GM18526 (cell line): ENCODE measurements around the gene PLEKHG4B.

Source experiments
- POLR2A ChIP-seq: IDR thresholded peaks from 3 replicates; pipeline ENCODE4 v1.6.1; 2011; ENCODE audit not compliant: insufficient read length; ENCODE audit errors: extremely low read depth

The PLEKHG4B gene

DNA sequence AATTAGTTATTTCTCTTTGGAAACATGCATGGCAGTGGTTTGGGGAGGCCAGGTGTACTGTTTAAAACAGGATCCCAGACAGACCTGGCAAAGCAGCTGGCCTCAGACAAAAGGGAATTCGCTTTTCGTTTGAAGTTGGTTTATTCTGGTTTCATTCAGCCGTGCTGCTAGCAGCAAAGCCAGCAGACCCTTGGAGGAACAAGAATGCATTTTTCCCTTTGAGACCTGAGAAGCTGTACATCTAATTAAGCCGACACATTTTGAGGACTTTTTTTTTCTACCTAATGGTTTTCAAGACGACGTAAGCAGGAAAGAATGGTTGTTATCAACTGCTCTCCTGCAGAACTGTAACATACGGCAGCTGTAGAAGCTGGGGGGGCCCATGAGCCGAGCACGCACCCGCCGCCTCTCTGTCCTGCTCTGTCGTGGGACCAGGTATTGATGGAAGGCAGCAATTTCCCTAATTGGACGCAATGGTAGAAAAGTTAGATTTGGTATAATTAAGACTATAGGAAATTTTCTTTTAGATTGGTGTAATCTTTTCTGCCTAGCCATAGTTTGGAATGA, 13.6 kb downstream of the PLEKHG4B start:
- no peak for TF ChIP-seq POLR2A

- no peak for TF ChIP-seq POLR2A
Measured at GRCh38 chr5:106587-106986, 14.6 kb downstream of the PLEKHG4B start.

DNA sequence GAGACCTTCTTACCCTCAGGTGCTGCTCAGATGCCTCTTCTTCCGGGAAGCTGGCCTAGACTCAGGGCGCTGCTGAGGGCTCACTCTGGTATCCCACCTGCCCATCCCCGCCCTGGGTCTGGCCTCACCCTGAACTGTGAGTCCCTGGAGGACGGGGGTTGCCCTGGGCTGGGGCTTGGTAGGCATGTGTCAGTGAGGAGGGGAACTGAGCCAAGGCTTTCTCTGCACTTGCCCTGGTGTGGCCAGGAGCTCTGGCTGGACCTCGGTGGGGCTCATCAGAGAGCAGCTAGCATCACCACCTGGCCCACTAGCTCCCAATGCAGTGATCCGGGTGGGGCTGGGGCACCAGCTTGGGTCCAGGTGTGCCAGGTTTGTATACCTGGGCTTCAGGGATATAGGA, 15.6 kb downstream of the PLEKHG4B start:
- no peak for TF ChIP-seq POLR2A

DNA sequence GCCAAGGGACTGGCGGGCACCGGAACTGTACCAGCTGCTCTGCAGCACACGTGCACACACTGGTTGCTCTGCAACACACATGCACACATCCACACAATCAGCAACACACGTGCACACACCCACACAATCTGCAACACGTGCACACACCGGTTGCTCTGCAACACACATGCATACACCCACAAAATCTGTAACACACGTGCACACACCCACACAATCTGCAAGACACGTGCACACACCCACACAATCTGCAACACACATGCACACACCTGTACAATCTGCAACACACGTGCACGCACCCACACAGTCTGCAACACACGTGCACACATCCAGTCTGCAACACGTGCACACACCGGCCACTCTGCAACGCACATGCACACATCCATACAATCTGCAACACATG, 17.9 kb downstream of the PLEKHG4B start:
- TF ChIP-seq POLR2A = no peak

- no peak for TF ChIP-seq POLR2A
Measured at GRCh38 chr5:110270-110888, 18.4 kb downstream of the PLEKHG4B start.

DNA sequence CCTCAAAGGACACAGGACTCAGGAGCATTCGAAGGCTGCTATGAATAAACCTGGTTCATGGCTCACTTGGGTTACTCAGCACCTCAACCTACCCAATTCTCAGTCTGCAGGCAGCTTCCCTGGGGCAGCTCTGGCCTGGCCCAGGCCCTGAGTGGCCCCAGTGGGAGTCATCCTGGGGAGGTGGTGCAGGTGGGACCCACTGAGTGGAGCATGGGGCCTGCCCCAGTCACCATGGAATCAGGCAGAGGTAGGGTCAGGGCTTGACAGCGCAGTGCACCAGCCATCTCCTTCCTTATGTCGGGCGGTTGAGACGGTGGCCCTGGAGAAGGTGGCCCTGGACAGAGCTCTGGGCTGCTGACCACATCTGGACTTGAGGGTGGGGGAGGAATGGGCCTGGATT, 19.2 kb downstream of the PLEKHG4B start:
- TF ChIP-seq POLR2A = no peak

- no peak for TF ChIP-seq POLR2A
Measured at GRCh38 chr5:119486-120097, 27.6 kb downstream of the PLEKHG4B start.

DNA sequence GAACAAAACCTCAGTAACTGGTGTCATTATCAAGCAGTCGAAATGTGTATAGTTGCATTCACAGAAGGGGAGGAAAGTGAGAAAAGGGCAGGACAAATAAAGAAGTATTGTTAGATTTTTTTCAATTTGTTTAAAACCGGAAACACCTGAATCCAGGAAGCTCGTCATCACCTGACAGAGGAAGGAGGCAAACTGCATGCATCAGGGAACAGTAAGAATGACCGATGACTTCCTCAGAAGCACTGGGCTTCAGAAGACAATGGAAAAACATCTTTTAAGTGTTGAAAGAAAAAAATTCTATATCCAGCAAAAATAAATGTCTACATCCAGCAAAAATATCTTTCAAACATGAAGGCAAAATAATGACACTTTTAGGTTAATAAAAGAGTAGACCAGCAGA, 29.5 kb downstream of the PLEKHG4B start:
- no peak for TF ChIP-seq POLR2A

GRCh38 chr5:125815-126214, 33.8 kb downstream of the PLEKHG4B start:
- no peak for TF ChIP-seq POLR2A

GRCh38 chr5:126806-127205, 34.8 kb downstream of the PLEKHG4B start:
- TF ChIP-seq POLR2A = no peak

- no peak for TF ChIP-seq POLR2A
Measured at GRCh38 chr5:127886-128285, 35.9 kb downstream of the PLEKHG4B start.

- no peak for TF ChIP-seq POLR2A
Measured at GRCh38 chr5:128446-128845, 36.5 kb downstream of the PLEKHG4B start.

DNA sequence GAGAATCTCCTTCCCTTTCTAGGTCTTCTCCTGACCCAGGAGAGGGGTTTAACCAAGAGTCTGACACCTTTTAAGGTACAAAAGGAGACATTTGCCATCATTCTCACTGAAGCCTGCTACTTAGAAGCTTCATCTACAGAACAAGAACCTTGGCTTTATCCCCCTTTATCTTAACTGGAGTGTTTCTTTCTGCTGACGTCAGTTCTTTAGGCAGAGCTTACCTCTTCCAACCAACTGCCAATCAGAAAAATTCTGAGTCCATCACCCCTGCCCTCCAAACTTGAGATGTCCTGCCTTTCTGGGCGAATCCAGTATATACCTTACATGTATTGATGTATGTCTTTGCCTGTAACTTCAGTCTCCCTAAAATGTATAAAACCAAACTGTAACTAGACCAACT, 37.2 kb downstream of the PLEKHG4B start:
- no peak for TF ChIP-seq POLR2A

GRCh38 chr5:129820-130219, 37.9 kb downstream of the PLEKHG4B start:
- no peak for TF ChIP-seq POLR2A

- no peak for TF ChIP-seq POLR2A
Measured at GRCh38 chr5:130601-131131, 38.7 kb downstream of the PLEKHG4B start.

GRCh38 chr5:136901-137300, 44.9 kb downstream of the PLEKHG4B start:
- no peak for TF ChIP-seq POLR2A
